ENCODE measurements around the gene HS6ST3. TPM values are rescaled to one million over a fixed set of nuclear protein-coding genes. Genes with fewer than 3 reads are reported as not detected.

The HS6ST3 gene
- total and polyA plus RNA-seq, 2 of the 13 experiments (the other 11 are each of a cell fraction or from before 2014, with no cell fraction given) = not detected

DNA sequence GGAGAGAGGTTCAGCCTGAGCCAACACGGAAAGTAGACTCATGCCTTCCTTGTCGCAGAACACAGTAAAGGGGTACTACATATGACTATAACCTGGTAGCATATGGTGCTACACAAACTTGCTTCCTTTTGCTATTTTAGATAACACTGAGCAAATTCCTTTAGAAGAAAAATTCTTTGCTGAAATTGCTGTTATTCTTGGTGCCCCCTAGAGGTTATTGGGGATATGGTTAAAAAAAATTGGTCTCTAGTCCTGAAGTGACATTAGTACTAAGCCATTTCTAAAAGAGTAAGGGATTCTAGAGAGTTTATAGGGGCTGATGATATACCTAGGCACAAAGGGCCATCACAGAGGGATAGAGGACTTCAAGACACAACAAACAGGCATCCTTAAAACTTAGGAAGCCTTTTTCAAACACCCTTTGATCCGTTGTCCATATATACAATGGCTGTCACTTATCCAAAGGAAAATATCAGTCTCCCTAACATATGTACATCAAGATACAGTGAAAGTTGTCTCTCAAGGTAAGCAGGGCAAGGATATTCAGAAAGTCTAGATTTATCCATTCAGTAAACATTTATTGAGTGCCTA lies 13.9 kb upstream of the HS6ST3 start:
- no peak overlapping the region for H3K27ac ChIP-seq (ENCODE audit: extremely low read length, insufficient read depth, low read length)
- H3K4me1 ChIP-seq (ENCODE audit: insufficient read depth, low read length) = no peaks in the 10 kb centered on the region
- DNase-seq (ENCODE audit: low spot score) (peak; percentile 12), FAIRE-seq (peak; percentile 47), ATAC-seq (peak; percentile 33; the same call in 2 of the 3 replicates)
- no peak overlapping the region for H3K9ac ChIP-seq (ENCODE audit: insufficient read depth, low read depth, low read length)
- no peaks in the 10 kb centered on the region for H3K36me3 ChIP-seq (replicated peaks in 1 of 2; ENCODE audit: control insufficient read depth in 1 of 2, insufficient read depth in 2 of 2, low read length in 2 of 2)
- in situ Hi-C loops (cut with HindIII; ENCODE audit: extremely low pct_ligation_motif_present, low pct_unique_long_range_greater_than_20kb) = no loop called here
- H3K27me3 ChIP-seq (ENCODE audit: control insufficient read depth in 1 of 2, insufficient read depth in 2 of 2, low read length in 2 of 2) = no peaks in the 10 kb centered on the region
- no peak overlapping the region for H2AFZ ChIP-seq (ENCODE audit: low read length)
- ChIA-PET POLR2A (no interaction called here), CTCF (ENCODE audit: low intra/inter-chr PET ratio, low total read pairs) (interaction anchor here (2.4 kb wide), 1 partner anchor 56 kb away, joined by 14 read pairs; no protein-coding TSS in a partner anchor)
- no peaks in the 10 kb centered on the region for H3K79me2 ChIP-seq (ENCODE audit: insufficient read depth, low read length)
- no peak overlapping the region for H3K4me2 ChIP-seq (ENCODE audit: low read depth, low read length)
- no peaks in the 10 kb centered on the region for H4K20me1 ChIP-seq (ENCODE audit: insufficient read depth, low read length)
- WGBS (ENCODE audit: low lambda C conversion rate) = 49% methylated on average over 3 of the region's 3 CpGs
- no peaks in the 10 kb centered on the region for H3K9me3 ChIP-seq (ENCODE audit: low read length)
- TF ChIP-seq KLF11 (CRISPR knock-in tag; IDR thresholded peaks at IDR 0.05) (no peak), FOXK1 (CRISPR knock-in tag; IDR thresholded peaks at IDR 0.05; ENCODE audit: borderline replicate concordance, low read depth) (no peak), MAZ (IDR thresholded peaks at IDR 0.05; ENCODE audit: borderline replicate concordance, low read depth, low read length) (no peak), MAZ (CRISPR knock-in tag; IDR thresholded peaks at IDR 0.05; ENCODE audit: low read depth) (no peak), STAG1 (CRISPR knock-in tag; IDR thresholded peaks at IDR 0.05) (peak; percentile 29), ZNF746 (CRISPR knock-in tag; IDR thresholded peaks at IDR 0.05) (no peak), ZNF383 (CRISPR knock-in tag; IDR thresholded peaks at IDR 0.05; ENCODE audit: borderline replicate concordance) (no peak), IRF2 (CRISPR knock-in tag; IDR thresholded peaks at IDR 0.05) (no peak), TCF12 (IDR thresholded peaks at IDR 0.05) (no peak), TCF12 (CRISPR knock-in tag; IDR thresholded peaks at IDR 0.05) (no peak)
- TF ChIP-seq, protein P1, sequence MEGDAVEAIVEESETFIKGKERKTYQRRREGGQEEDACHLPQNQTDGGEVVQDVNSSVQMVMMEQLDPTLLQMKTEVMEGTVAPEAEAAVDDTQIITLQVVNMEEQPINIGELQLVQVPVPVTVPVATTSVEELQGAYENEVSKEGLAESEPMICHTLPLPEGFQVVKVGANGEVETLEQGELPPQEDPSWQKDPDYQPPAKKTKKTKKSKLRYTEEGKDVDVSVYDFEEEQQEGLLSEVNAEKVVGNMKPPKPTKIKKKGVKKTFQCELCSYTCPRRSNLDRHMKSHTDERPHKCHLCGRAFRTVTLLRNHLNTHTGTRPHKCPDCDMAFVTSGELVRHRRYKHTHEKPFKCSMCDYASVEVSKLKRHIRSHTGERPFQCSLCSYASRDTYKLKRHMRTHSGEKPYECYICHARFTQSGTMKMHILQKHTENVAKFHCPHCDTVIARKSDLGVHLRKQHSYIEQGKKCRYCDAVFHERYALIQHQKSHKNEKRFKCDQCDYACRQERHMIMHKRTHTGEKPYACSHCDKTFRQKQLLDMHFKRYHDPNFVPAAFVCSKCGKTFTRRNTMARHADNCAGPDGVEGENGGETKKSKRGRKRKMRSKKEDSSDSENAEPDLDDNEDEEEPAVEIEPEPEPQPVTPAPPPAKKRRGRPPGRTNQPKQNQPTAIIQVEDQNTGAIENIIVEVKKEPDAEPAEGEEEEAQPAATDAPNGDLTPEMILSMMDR (CRISPR knock-in tag; IDR thresholded peaks at IDR 0.05) = peak; percentile 37
- TF ChIP-seq, protein P2, sequence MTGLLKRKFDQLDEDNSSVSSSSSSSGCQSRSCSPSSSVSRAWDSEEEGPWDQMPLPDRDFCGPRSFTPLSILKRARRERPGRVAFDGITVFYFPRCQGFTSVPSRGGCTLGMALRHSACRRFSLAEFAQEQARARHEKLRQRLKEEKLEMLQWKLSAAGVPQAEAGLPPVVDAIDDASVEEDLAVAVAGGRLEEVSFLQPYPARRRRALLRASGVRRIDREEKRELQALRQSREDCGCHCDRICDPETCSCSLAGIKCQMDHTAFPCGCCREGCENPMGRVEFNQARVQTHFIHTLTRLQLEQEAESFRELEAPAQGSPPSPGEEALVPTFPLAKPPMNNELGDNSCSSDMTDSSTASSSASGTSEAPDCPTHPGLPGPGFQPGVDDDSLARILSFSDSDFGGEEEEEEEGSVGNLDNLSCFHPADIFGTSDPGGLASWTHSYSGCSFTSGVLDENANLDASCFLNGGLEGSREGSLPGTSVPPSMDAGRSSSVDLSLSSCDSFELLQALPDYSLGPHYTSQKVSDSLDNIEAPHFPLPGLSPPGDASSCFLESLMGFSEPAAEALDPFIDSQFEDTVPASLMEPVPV (CRISPR knock-in tag; IDR thresholded peaks at IDR 0.05) = no peak
- intact Hi-C loops (cut with micrococcal nuclease; ENCODE audit: unreplicated experiment) = loop anchor here (1.0 kb wide), 1 partner anchor 56 kb away; no protein-coding TSS in a partner anchor
- BruUV-seq (replicated peaks) = no TSS peak
- H3K4me3 ChIP-seq (replicated peaks in 1 of 3; ENCODE audit: insufficient read depth in 1 of 3, low read depth in 2 of 3, low read length in 3 of 3) = no peak overlapping the region
